K562 (cell line): ENCODE results near the gene AUNIP. TPM values are rescaled to one million over a fixed set of nuclear protein-coding genes. Genes with fewer than 3 reads are reported as not detected.
A peak's percentile ranks its signal among the peaks of the same experiment; 100 is the strongest.

ENCODE experiments used
- ATAC-seq: fragments of 200-7000 bp; cut with Tn5 transposase; 3 replicates; pipeline ENCODE4 v1.9.1; 2020; ENCODE audit warnings: moderate library complexity
- BruUV-seq: library from RNA; stranded (reverse); fragments of 400-500 nt; replicated peaks from 2 replicates; lab custom pipeline; 2021; lab: Mats Ljungman, UMichigan
- CTCF ChIA-PET: fragments of 300-600 bp; formaldehyde crosslinking; extraction: SDS; loops from one replicate; lab custom pipeline; 2021; ENCODE audit warnings: low intra/inter-chr PET ratio; lab: Yijun Ruan, JAX
- POLR2A ChIA-PET: fragments of 300-600, 350-650 bp; sonication (Branson Sonifier 250); formaldehyde crosslinking; extraction: SDS; loops from one replicate; lab custom pipeline; 2021; ENCODE audit warnings: antibody characterized with exemption, inconsistent platforms; lab: Yijun Ruan, JAX
- DNase-seq, 4 experiments: peaks; one replicate each; pipeline versions ENCODE4 v3.0.0 to v3.0.0-alpha.2; 2011 to 2018; ENCODE audit warnings: low spot score in 3 of 4, mixed read lengths in 3 of 4; ENCODE audit errors: extremely low read depth in 1 of 4
- FAIRE-seq: peaks from 2 replicates; lab custom pipeline; 2011; peaks lifted over from hg19 to GRCh38; lab: Jason Lieb, UNC
- H2AFZ ChIP-seq: 2 replicates; pipeline ENCODE4 v1.6.0; 2011; ENCODE audit warnings: low read depth, low read length, control low read depth, inconsistent platforms
- H3K27ac ChIP-seq: fragments of 200-600 bp; 3 replicates; pipeline ENCODE4 v1.8.0; 2011; ENCODE audit warnings: low read depth, mild to moderate bottlenecking, control low read depth, inconsistent platforms, low read length, moderate library complexity, mixed read lengths; ENCODE audit errors: extremely low read depth
- H3K27me3 ChIP-seq, 2 experiments: fragments of 300-600 bp in 1 of 2; 2 replicates in 1 of 2; 3 replicates in 1 of 2; pipeline versions ENCODE4 v1.6.0 to v1.8.0; 2011; ENCODE audit warnings: inconsistent platforms in 2 of 2, low read length in 2 of 2, mild to moderate bottlenecking in 1 of 2, mixed read lengths in 1 of 2, moderate library complexity in 1 of 2; ENCODE audit not compliant: control insufficient read depth in 2 of 2, insufficient read depth in 2 of 2
- H3K36me3 ChIP-seq: fragments of 300-600 bp; 3 replicates; pipeline ENCODE4 v1.8.0; 2011; ENCODE audit warnings: mild to moderate bottlenecking, low read length, inconsistent platforms; ENCODE audit not compliant: control insufficient read depth, insufficient read depth
- H3K4me1 ChIP-seq, 2 experiments: fragments of 200-600 bp in 1 of 2; replicated peaks in 1 of 2; 2 replicates in 1 of 2; 3 replicates in 1 of 2; pipeline versions ENCODE4 v1.5.1 to v1.8.0; 2011; ENCODE audit warnings: inconsistent platforms in 2 of 2, low read length in 2 of 2, mild to moderate bottlenecking in 1 of 2, mixed read lengths in 1 of 2, moderate library complexity in 1 of 2; ENCODE audit not compliant: control insufficient read depth in 2 of 2, insufficient read depth in 2 of 2
- H3K4me2 ChIP-seq: 2 replicates; pipeline ENCODE4 v1.6.1; 2011; ENCODE audit warnings: low read length, control low read depth, inconsistent platforms, mixed read lengths; ENCODE audit not compliant: insufficient read depth
- H3K4me3 ChIP-seq: fragments of 200-600 bp; sonication (generic), shearing (Covaris generic); 2 replicates; pipeline ENCODE4 v1.5.1; 2016; ENCODE audit warnings: control low read depth, inconsistent platforms
- H3K79me2 ChIP-seq: fragments of 200-600 bp; 3 replicates; pipeline ENCODE4 v1.8.0; 2011; ENCODE audit warnings: low read length, inconsistent platforms; ENCODE audit not compliant: control insufficient read depth, insufficient read depth
- H3K9ac ChIP-seq, 2 experiments: 2 replicates each; pipeline versions ENCODE4 v1.6.0 to v1.6.1; 2011; ENCODE audit warnings: low read depth in 2 of 2, low read length in 2 of 2, control low read depth in 1 of 2, inconsistent platforms in 1 of 2, mild to moderate bottlenecking in 1 of 2, mixed read lengths in 1 of 2; ENCODE audit not compliant: insufficient read depth in 1 of 2
- H3K9me1 ChIP-seq: one replicate; pipeline ENCODE4 v1.6.0; 2011; ENCODE audit warnings: inconsistent platforms, mild to moderate bottlenecking, low read length, moderate library complexity; ENCODE audit not compliant: control insufficient read depth, insufficient read depth
- H3K9me3 ChIP-seq: replicated peaks from 2 replicates; pipeline ENCODE4 v1.5.1; 2011; ENCODE audit warnings: low read depth, low read length, inconsistent platforms; ENCODE audit not compliant: control insufficient read depth, insufficient read depth
- H4K20me1 ChIP-seq: replicated peaks from 2 replicates; pipeline ENCODE4 v1.6.1; 2011; ENCODE audit warnings: low read length, inconsistent platforms, mixed read lengths; ENCODE audit not compliant: control insufficient read depth, insufficient read depth
- ARID1B ChIP-seq: fragments of 450-650 bp; IDR thresholded peaks from 2 replicates; pipeline ENCODE4 v1.6.1; 2016; ENCODE audit warnings: antibody characterized with exemption, mild to moderate bottlenecking, inconsistent platforms
- PRPF4 ChIP-seq: fragments of 200-400 bp; formaldehyde crosslinking; IDR thresholded peaks from one replicate; pipeline ENCODE4 v1.6.1; 2017; ENCODE audit warnings: low read length, low read depth, mild to moderate bottlenecking; ENCODE audit not compliant: insufficient read depth, poor library complexity, severe bottlenecking
- RNF219 ChIP-seq: fragments of 250-450 bp; sonication (Bioruptor Pico); IDR thresholded peaks from 2 replicates; pipeline ENCODE4 v1.5.0; 2022; ENCODE audit warnings: mild to moderate bottlenecking
- ZBTB40 ChIP-seq, 2 experiments: fragments of 450-650 bp in 1 of 2; sonication (generic) in 1 of 2; formaldehyde crosslinking in 1 of 2; IDR thresholded peaks; 2 replicates each; pipeline versions ENCODE4 v1.7.1 to v1.9.0; 2016 to 2022; ENCODE audit warnings: inconsistent platforms in 1 of 2, mild to moderate bottlenecking in 1 of 2, missing genetic modification reagents in 1 of 2
- ZNF217 ChIP-seq: sonication (generic); formaldehyde crosslinking; IDR thresholded peaks from 2 replicates; pipeline ENCODE4 v1.8.0; 2022; ENCODE audit warnings: mild to moderate bottlenecking, missing genetic modification reagents
- ZNF778 ChIP-seq: fragments of 450-650 bp; formaldehyde crosslinking; IDR thresholded peaks from 2 replicates; pipeline ENCODE4 v1.4.0; 2020; ENCODE audit warnings: mild to moderate bottlenecking, moderate library complexity
- WGBS: fragments of 100-300 bp; shearing (Covaris generic); methylation state at CpG from one replicate; pipeline ENCODE4 v1.1.6; 2016; ENCODE audit warnings: low coverage, mixed read lengths; ENCODE audit not compliant: insufficient coverage; ENCODE audit errors: missing lambda C conversion rate; 5-methylcytosine and 5-hydroxymethylcytosine counted together
- in situ Hi-C: fragments of 300-500 bp; cut with MboI; formaldehyde crosslinking; loops from 4 replicates; pipeline ENCODE4 v1.15.0; 2018; ENCODE audit warnings: inconsistent platforms, mixed read lengths
- intact Hi-C: fragments of 100-400 bp; cut with micrococcal nuclease; formaldehyde crosslinking; loops from 2 replicates; pipeline ENCODE4 v1.14.2; 2022
- polyA plus RNA-seq, 8 experiments: library from polyadenylated mRNA; depleted of rRNA in 4 of 8; stranded (reverse) in 5 of 8; unstranded in 3 of 8; fragments of >200 nt; fragmentation: Nextera tagmentation in 2 of 8; fragmentation: Illumina TruSeq in 1 of 8; extraction: Ambion mirVana in 2 of 8; extraction: Trizol in 1 of 8; gene quantifications; 2 replicates each; pipeline versions ENCODE4 v1.2.1 to v1.2.3, GENCODE V29; 2011 to 2014; ENCODE audit warnings: inconsistent platforms in 1 of 8, missing spikeins in 1 of 8
- total RNA-seq, 7 experiments: library from RNA; depleted of rRNA in 6 of 7; stranded (reverse); fragments of >200 nt in 6 of 7; fragmentation: Illumina TruSeq in 2 of 7; extraction: Trizol in 2 of 7; gene quantifications; 2 replicates each; pipeline versions ENCODE4 v1.2.1 to v1.2.3, GENCODE V29; 2011 to 2021; ENCODE audit warnings: low replicate concordance in 1 of 7
- TF ChIP-seq, protein P1 (sequence below), 2 experiments: fragments of 450-650 bp in 1 of 2; sonication (generic) in 1 of 2; formaldehyde crosslinking in 1 of 2; IDR thresholded peaks in 1 of 2; conservative IDR thresholded peaks in 1 of 2; 2 replicates each; pipeline versions ENCODE4 v1.6.1 to v1.8.1; 2016 to 2023; ENCODE audit warnings: mild to moderate bottlenecking in 2 of 2, moderate library complexity in 2 of 2, inconsistent platforms in 1 of 2, missing genetic modification reagents in 1 of 2

AUNIP gene
- total and polyA plus RNA-seq, 9 of the 15 experiments (the other 6 are each of a cell fraction or from before 2014, with no cell fraction given): 12.1 to 53.8 (median 47.1) TPM

- Histone ChIP-seq H3K9me3 (no peaks in the 10 kb centered on the region), H2AFZ (peak overlapping the region; percentile 90), H4K20me1 (peaks cover 16% of the 10 kb centered on the region), H3K27ac (peak overlapping the region; percentile 91), H3K4me1 (peaks cover 34 to 61% of the 10 kb centered on the region in 2 experiments), H3K79me2 (peaks cover 46% of the 10 kb centered on the region), H3K27me3 (no peaks in the 10 kb centered on the region), H3K36me3 (peaks cover 11% of the 10 kb centered on the region), H3K4me3 (no peak overlapping the region), H3K9me1 (no peaks in the 10 kb centered on the region), H3K4me2 (peak overlapping the region; percentile 89), H3K9ac (peak overlapping the region; percentile 84 to 92)
- ChIA-PET CTCF (no interaction called here), POLR2A (interaction anchor here (0.7 to 6.2 kb wide), 5 partner anchors 10 to 268 kb away, joined by 3 to 56 read pairs (median 6); no protein-coding TSS in a partner anchor)
- no TSS peak for BruUV-seq
- in situ Hi-C loops: loop anchor here (10.0 kb wide), 1 partner anchor 413 kb away; no protein-coding TSS in a partner anchor
- FAIRE-seq (peak; percentile 85), DNase-seq (peak; percentile 54 to 67 (median 55)), ATAC-seq (0 out of 3 replicates have a peak, but pooled peaks have one; percentile 1)
- 20% methylated on average over 8 of the region's 8 CpGs for WGBS
- intact Hi-C loops: no loop called here
- TF ChIP-seq ZNF778: no peak
- no peak for TF ChIP-seq PRPF4
- TF ChIP-seq RNF219 (CRISPR knock-in tag): no peak
- TF ChIP-seq ARID1B: 0 out of 2 replicates have a peak, but pooled peaks have one; percentile 22
- TF ChIP-seq, protein P1, sequence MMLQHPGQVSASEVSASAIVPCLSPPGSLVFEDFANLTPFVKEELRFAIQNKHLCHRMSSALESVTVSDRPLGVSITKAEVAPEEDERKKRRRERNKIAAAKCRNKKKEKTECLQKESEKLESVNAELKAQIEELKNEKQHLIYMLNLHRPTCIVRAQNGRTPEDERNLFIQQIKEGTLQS (IDR thresholded peaks at IDR 0.05): no peak
- TF ChIP-seq, protein P1 (CRISPR knock-in tag; conservative IDR thresholded peaks at IDR 0.05): no peak
- TF ChIP-seq ZNF217 (CRISPR knock-in tag): no peak
- TF ChIP-seq ZBTB40 (IDR thresholded peaks at IDR 0.05): no peak
- no peak for TF ChIP-seq ZBTB40 (CRISPR knock-in tag; IDR thresholded peaks at IDR 0.05)
Measured at GRCh38 chr1:25817840-25818501, 41.3 kb downstream of the AUNIP start.
